Keratinocyte (primary cell): ENCODE data around the gene ACTA2.

Source experiments
- EZH2 ChIP-seq: IDR thresholded peaks from one replicate; pipeline ENCODE4 v1.6.1; 2012; ENCODE audit warnings: inconsistent platforms, mild to moderate bottlenecking, low read length, moderate library complexity
- TF ChIP-seq, protein P1 (sequence below), 3 experiments: IDR thresholded peaks in 1 of 3; conservative IDR thresholded peaks in 1 of 3; optimal IDR thresholded peaks in 1 of 3; 2 replicates in 2 of 3; 3 replicates in 1 of 3; pipeline versions ENCODE3 to v1.5.1; 2011; ENCODE audit warnings: low read length in 3 of 3, mild to moderate bottlenecking in 3 of 3, moderate library complexity in 2 of 3, control low read depth in 1 of 3, inconsistent platforms in 1 of 3; ENCODE audit not compliant: insufficient read depth in 2 of 3; ENCODE audit errors: extremely low read depth in 1 of 3

DNA sequence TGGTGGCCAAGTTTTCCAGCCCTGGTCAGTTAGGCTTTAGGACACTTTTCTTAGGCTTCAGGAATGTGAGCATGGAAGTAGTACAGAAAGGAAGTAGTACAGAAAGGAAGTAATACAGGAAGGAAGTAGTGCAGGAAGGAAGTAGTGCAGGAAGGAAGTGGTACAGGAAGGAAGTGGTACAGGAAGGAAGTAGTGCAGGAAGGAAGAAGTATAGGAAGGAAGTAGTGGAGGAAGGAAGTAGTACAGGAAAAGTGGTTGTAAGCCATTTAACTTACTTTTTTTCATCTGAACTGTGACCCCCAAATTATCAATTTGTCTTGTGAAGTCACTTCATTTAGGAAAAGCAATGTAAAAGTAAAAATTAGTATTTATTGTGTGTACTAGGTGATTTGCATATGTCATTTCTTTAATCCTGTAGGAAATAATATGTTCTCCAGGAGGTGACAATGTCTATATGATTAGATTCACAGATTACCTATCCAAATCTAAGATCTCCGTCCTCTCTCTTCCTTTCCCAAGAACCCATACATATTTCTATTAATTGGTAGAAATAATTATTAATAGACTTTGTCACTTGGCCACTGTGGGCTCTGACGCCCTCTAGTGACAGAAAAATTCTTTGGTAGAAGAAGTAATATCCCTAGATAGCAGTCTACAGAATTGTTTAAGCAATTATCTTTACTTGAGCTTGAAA lies 34.1 kb upstream of the ACTA2 start:
- TF ChIP-seq, protein P1, sequence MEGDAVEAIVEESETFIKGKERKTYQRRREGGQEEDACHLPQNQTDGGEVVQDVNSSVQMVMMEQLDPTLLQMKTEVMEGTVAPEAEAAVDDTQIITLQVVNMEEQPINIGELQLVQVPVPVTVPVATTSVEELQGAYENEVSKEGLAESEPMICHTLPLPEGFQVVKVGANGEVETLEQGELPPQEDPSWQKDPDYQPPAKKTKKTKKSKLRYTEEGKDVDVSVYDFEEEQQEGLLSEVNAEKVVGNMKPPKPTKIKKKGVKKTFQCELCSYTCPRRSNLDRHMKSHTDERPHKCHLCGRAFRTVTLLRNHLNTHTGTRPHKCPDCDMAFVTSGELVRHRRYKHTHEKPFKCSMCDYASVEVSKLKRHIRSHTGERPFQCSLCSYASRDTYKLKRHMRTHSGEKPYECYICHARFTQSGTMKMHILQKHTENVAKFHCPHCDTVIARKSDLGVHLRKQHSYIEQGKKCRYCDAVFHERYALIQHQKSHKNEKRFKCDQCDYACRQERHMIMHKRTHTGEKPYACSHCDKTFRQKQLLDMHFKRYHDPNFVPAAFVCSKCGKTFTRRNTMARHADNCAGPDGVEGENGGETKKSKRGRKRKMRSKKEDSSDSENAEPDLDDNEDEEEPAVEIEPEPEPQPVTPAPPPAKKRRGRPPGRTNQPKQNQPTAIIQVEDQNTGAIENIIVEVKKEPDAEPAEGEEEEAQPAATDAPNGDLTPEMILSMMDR (optimal IDR thresholded peaks at IDR 0.05 in 1 of 3, IDR thresholded peaks at IDR 0.05 in 1 of 3, conservative IDR thresholded peaks at IDR 0.05 in 1 of 3; ENCODE audit: extremely low read depth in 1 of 3, insufficient read depth in 2 of 3, low read length in 3 of 3) = peak in 2 of 3 experiments; percentile 43 to 53
- TF ChIP-seq EZH2 = no peak
